ENCODE results near the gene PKD1L1. TPM values are rescaled to one million over a fixed set of nuclear protein-coding genes. Genes with fewer than 3 reads are reported as not detected.

Gene PKD1L1
- polyA plus RNA-seq, 1 donor from 2014 or later: 2.0 TPM

DNA sequence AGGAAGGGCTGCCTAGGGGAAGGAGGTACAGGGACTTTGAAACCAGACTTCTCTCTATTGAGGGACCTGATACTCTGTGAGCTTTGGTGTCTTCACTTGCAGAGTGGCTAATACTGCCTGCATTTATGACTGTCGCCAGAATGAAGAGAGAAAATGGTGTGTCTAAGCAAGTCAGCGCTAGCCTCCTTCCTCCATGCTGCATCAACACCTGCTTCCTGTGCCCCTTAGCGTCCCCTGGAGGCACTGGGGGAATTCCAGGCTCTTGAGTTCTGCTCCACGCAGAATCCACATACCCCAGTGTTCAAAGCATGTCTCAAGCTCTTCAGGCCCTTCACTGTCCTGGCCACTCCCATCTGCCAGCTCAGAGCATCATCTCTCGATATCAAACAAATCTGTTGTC is 140.5 kb downstream of the PKD1L1 start:
- Histone ChIP-seq H3K27me3 (ENCODE audit: insufficient read depth, low read depth, low read length) (no peaks in the 10 kb centered on the region), H3K9me3 (ENCODE audit: low read length) (no peaks in the 10 kb centered on the region), H3F3A (ENCODE audit: insufficient read depth, low read length, poor library complexity, severe bottlenecking) (no peaks in the 10 kb centered on the region), H3K4me3 (ENCODE audit: low read length) (no peak overlapping the region), H2AFZ (ENCODE audit: low read depth, low read length) (no peak overlapping the region), H3K27ac (ENCODE audit: low read length) (no peak overlapping the region), H3K9me2 (ENCODE audit: insufficient read depth, low read length) (no peaks in the 10 kb centered on the region), H3K36me3 (ENCODE audit: insufficient read depth, low read length) (no peaks in the 10 kb centered on the region), H3K4me2 (ENCODE audit: low read length) (no peak overlapping the region), H4K20me1 (ENCODE audit: insufficient read depth) (no peaks in the 10 kb centered on the region), H3K79me2 (replicated peaks; ENCODE audit: insufficient read depth, low read length) (no peaks in the 10 kb centered on the region), H3K9ac (ENCODE audit: low read length) (no peak overlapping the region)
- TF ChIP-seq, protein P1, sequence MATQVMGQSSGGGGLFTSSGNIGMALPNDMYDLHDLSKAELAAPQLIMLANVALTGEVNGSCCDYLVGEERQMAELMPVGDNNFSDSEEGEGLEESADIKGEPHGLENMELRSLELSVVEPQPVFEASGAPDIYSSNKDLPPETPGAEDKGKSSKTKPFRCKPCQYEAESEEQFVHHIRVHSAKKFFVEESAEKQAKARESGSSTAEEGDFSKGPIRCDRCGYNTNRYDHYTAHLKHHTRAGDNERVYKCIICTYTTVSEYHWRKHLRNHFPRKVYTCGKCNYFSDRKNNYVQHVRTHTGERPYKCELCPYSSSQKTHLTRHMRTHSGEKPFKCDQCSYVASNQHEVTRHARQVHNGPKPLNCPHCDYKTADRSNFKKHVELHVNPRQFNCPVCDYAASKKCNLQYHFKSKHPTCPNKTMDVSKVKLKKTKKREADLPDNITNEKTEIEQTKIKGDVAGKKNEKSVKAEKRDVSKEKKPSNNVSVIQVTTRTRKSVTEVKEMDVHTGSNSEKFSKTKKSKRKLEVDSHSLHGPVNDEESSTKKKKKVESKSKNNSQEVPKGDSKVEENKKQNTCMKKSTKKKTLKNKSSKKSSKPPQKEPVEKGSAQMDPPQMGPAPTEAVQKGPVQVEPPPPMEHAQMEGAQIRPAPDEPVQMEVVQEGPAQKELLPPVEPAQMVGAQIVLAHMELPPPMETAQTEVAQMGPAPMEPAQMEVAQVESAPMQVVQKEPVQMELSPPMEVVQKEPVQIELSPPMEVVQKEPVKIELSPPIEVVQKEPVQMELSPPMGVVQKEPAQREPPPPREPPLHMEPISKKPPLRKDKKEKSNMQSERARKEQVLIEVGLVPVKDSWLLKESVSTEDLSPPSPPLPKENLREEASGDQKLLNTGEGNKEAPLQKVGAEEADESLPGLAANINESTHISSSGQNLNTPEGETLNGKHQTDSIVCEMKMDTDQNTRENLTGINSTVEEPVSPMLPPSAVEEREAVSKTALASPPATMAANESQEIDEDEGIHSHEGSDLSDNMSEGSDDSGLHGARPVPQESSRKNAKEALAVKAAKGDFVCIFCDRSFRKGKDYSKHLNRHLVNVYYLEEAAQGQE (IDR thresholded peaks at IDR 0.05; ENCODE audit: borderline replicate concordance): no peak
- TF ChIP-seq SMC3 (conservative IDR thresholded peaks at IDR 0.05; ENCODE audit: poor library complexity): no peak
- no peak for TF ChIP-seq POLR2AphosphoS5 (IDR thresholded peaks at IDR 0.05)
- TF ChIP-seq, protein P2, sequence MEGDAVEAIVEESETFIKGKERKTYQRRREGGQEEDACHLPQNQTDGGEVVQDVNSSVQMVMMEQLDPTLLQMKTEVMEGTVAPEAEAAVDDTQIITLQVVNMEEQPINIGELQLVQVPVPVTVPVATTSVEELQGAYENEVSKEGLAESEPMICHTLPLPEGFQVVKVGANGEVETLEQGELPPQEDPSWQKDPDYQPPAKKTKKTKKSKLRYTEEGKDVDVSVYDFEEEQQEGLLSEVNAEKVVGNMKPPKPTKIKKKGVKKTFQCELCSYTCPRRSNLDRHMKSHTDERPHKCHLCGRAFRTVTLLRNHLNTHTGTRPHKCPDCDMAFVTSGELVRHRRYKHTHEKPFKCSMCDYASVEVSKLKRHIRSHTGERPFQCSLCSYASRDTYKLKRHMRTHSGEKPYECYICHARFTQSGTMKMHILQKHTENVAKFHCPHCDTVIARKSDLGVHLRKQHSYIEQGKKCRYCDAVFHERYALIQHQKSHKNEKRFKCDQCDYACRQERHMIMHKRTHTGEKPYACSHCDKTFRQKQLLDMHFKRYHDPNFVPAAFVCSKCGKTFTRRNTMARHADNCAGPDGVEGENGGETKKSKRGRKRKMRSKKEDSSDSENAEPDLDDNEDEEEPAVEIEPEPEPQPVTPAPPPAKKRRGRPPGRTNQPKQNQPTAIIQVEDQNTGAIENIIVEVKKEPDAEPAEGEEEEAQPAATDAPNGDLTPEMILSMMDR (IDR thresholded peaks at IDR 0.05; ENCODE audit: poor library complexity, severe bottlenecking): no peak
- TF ChIP-seq EZH2 (IDR thresholded peaks at IDR 0.05; ENCODE audit: borderline replicate concordance, insufficient read depth, low read length, poor library complexity, severe bottlenecking): no peak
- TF ChIP-seq MXI1 (conservative IDR thresholded peaks at IDR 0.05; ENCODE audit: poor library complexity, severe bottlenecking): no peak
- no peak for TF ChIP-seq RAD21 (conservative IDR thresholded peaks at IDR 0.05)
- no peak for TF ChIP-seq EP300 (conservative IDR thresholded peaks at IDR 0.05; ENCODE audit: poor library complexity, severe bottlenecking)
- TF ChIP-seq TAF1 (IDR thresholded peaks at IDR 0.05; ENCODE audit: low read depth): no peak

DNA sequence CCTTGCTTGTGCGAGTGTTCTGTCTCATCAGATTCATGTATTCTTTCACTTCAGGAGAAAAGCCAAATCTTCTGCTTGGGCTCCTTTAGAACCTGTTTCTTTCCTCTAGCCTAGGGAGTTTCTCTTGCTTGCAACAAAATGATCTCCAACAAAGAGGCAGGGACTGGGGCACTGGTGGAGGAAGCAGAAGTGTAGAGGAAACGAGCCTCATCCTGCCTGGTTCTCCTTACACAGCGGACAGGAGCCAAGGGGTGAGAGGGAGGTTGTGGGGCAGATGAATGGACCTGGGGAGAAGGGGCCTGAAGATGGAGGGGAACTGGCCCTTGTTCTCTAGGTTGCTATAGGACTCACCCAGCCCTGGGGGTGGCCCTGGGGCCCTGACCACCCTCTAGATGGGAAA is 141.1 kb downstream of the PKD1L1 start:
- Histone ChIP-seq H3K27me3 (ENCODE audit: insufficient read depth, low read depth, low read length) (no peaks in the 10 kb centered on the region), H3K4me2 (ENCODE audit: low read length) (no peak overlapping the region), H3K9ac (ENCODE audit: low read length) (no peak overlapping the region), H3K9me2 (ENCODE audit: insufficient read depth, low read length) (no peaks in the 10 kb centered on the region), H4K20me1 (ENCODE audit: insufficient read depth) (no peaks in the 10 kb centered on the region), H3K27ac (ENCODE audit: low read length) (no peak overlapping the region), H3K4me3 (ENCODE audit: low read length) (no peak overlapping the region), H2AFZ (ENCODE audit: low read depth, low read length) (no peak overlapping the region), H3K36me3 (ENCODE audit: insufficient read depth, low read length) (no peaks in the 10 kb centered on the region), H3F3A (ENCODE audit: insufficient read depth, low read length, poor library complexity, severe bottlenecking) (no peaks in the 10 kb centered on the region), H3K9me3 (ENCODE audit: low read length) (no peaks in the 10 kb centered on the region), H3K79me2 (replicated peaks; ENCODE audit: insufficient read depth, low read length) (no peaks in the 10 kb centered on the region)
- TF ChIP-seq POLR2AphosphoS5 (IDR thresholded peaks at IDR 0.05): no peak
- no peak for TF ChIP-seq TAF1 (IDR thresholded peaks at IDR 0.05; ENCODE audit: low read depth)
- TF ChIP-seq EP300 (conservative IDR thresholded peaks at IDR 0.05; ENCODE audit: poor library complexity, severe bottlenecking): no peak
- TF ChIP-seq, protein P2 (IDR thresholded peaks at IDR 0.05; ENCODE audit: poor library complexity, severe bottlenecking): no peak
- no peak for TF ChIP-seq EZH2 (IDR thresholded peaks at IDR 0.05; ENCODE audit: borderline replicate concordance, insufficient read depth, low read length, poor library complexity, severe bottlenecking)
- TF ChIP-seq, protein P1 (IDR thresholded peaks at IDR 0.05; ENCODE audit: borderline replicate concordance): no peak
- TF ChIP-seq SMC3 (conservative IDR thresholded peaks at IDR 0.05; ENCODE audit: poor library complexity): no peak

Measured in neural cell (in vitro differentiated cells).